GM12878 (cell line): ENCODE data around the gene RGS19. TPM values are rescaled to one million over a fixed set of nuclear protein-coding genes. Genes with fewer than 3 reads are reported as not detected.

Experiments
- ATAC-seq: fragments of 200-7000 bp; cut with Tn5 transposase; 3 replicates; pipeline ENCODE4 v1.9.1; 2020; ENCODE audit warnings: mild to moderate bottlenecking, moderate library complexity
- BruUV-seq: library from RNA; stranded (reverse); fragments of 400-500 nt; replicated peaks from 2 replicates; lab custom pipeline; 2021; lab: Mats Ljungman, UMichigan
- CTCF ChIA-PET: fragments of 300-600 bp; sonication (Branson Sonifier 250); formaldehyde crosslinking; extraction: SDS; loops from one replicate; lab custom pipeline; 2021; ENCODE audit warnings: inconsistent platforms; lab: Yijun Ruan, JAX
- POLR2A ChIA-PET: fragments of 350-600 bp; formaldehyde crosslinking; extraction: SDS; loops from one replicate; lab custom pipeline; 2021; ENCODE audit warnings: inconsistent platforms; lab: Charles Lee
- RAD21 ChIA-PET: fragments of 300-600 bp; sonication (Branson Sonifier 250); formaldehyde crosslinking; loops from one replicate; lab custom pipeline; 2023; ENCODE audit warnings: antibody characterized with exemption; ENCODE audit not compliant: unreplicated experiment; lab: Charles Lee
- SMC1A ChIA-PET: fragments of 300-600 bp; sonication (Branson Sonifier 250); formaldehyde crosslinking; loops from one replicate; lab custom pipeline; 2023; ENCODE audit not compliant: unreplicated experiment, uncharacterized antibody; lab: Charles Lee
- DNase-seq: peaks from one replicate; pipeline ENCODE4 v3.0.0-alpha.2; 2011; ENCODE audit warnings: low read depth, low spot score
- FAIRE-seq: peaks from 3 replicates; lab custom pipeline; 2011; peaks lifted over from hg19 to GRCh38; lab: Jason Lieb, UNC
- H2AFZ ChIP-seq: 2 replicates; pipeline ENCODE4 v1.6.0; 2011; ENCODE audit warnings: low read depth, low read length, control low read depth; ENCODE audit not compliant: control insufficient read depth
- H3K27ac ChIP-seq: 2 replicates; pipeline ENCODE4 v1.5.1; 2011; ENCODE audit warnings: control low read depth; ENCODE audit not compliant: control insufficient read depth, insufficient read depth
- H3K27me3 ChIP-seq, 2 experiments: replicated peaks in 1 of 2; 2 replicates each; pipeline versions ENCODE4 v1.6.0 to v1.6.1; 2011; ENCODE audit warnings: low read length in 1 of 2; ENCODE audit not compliant: control insufficient read depth in 2 of 2, insufficient read depth in 2 of 2
- H3K36me3 ChIP-seq, 2 experiments: 2 replicates each; pipeline ENCODE4 v1.5.1; 2011; ENCODE audit warnings: low read length in 1 of 2; ENCODE audit not compliant: control insufficient read depth in 2 of 2, insufficient read depth in 2 of 2
- H3K4me1 ChIP-seq: 2 replicates; pipeline ENCODE4 v1.6.1; 2011; ENCODE audit warnings: mild to moderate bottlenecking, low read length, moderate library complexity, mixed read lengths; ENCODE audit not compliant: control insufficient read depth, insufficient read depth
- H3K4me2 ChIP-seq: 2 replicates; pipeline ENCODE4 v1.6.0; 2011; ENCODE audit warnings: control low read depth; ENCODE audit not compliant: control insufficient read depth, insufficient read depth
- H3K4me3 ChIP-seq: fragments of 200-600 bp; sonication (generic); 2 replicates; pipeline ENCODE4 v1.5.1; 2016
- H3K79me2 ChIP-seq: 2 replicates; pipeline ENCODE4 v1.6.0; 2011; ENCODE audit warnings: low read length; ENCODE audit not compliant: control insufficient read depth, insufficient read depth
- H3K9ac ChIP-seq: 2 replicates; pipeline ENCODE4 v1.8.0; 2011; ENCODE audit warnings: low read length, control low read depth, mixed read lengths; ENCODE audit not compliant: control insufficient read depth, insufficient read depth
- H3K9me3 ChIP-seq: replicated peaks from 3 replicates; pipeline ENCODE4 v1.5.1; 2011; ENCODE audit warnings: mild to moderate bottlenecking, low read length; ENCODE audit not compliant: control insufficient read depth, insufficient read depth
- H4K20me1 ChIP-seq: 2 replicates; pipeline ENCODE4 v1.6.0; 2011; ENCODE audit not compliant: control insufficient read depth, insufficient read depth
- BACH1 ChIP-seq: fragments of 450-650 bp; IDR thresholded peaks from 2 replicates; pipeline ENCODE4 v1.6.1; 2017; ENCODE audit warnings: mild to moderate bottlenecking, borderline replicate concordance
- BHLHE40 ChIP-seq, 2 experiments: fragments of 450-650 bp in 1 of 2; IDR thresholded peaks; 2 replicates each; pipeline ENCODE4 v1.6.1; 2011 to 2017; ENCODE audit warnings: low read depth in 2 of 2, borderline replicate concordance in 1 of 2, improper control_type of control experiment in 1 of 2, low read length in 1 of 2, mild to moderate bottlenecking in 1 of 2
- BMI1 ChIP-seq: fragments of 450-650 bp; IDR thresholded peaks from 2 replicates; pipeline ENCODE4 v1.6.1; 2016; ENCODE audit warnings: mild to moderate bottlenecking, moderate library complexity, borderline replicate concordance
- CREM ChIP-seq: IDR thresholded peaks from 2 replicates; pipeline ENCODE4 v1.6.1; 2014; ENCODE audit warnings: antibody characterized with exemption, low read depth
- CTCF ChIP-seq, 3 experiments: IDR thresholded peaks in 2 of 3; conservative IDR thresholded peaks in 1 of 3; 2 replicates each; pipeline ENCODE4 v1.5.1; 2011; ENCODE audit warnings: low read depth in 3 of 3, low read length in 3 of 3, mild to moderate bottlenecking in 3 of 3, control low read depth in 2 of 3, moderate library complexity in 2 of 3, inconsistent platforms in 1 of 3, mixed read lengths in 1 of 3; ENCODE audit not compliant: control insufficient read depth in 2 of 3, insufficient read depth in 1 of 3; ENCODE audit errors: extremely low read depth in 1 of 3
- HDGF ChIP-seq: fragments of 450-650 bp; IDR thresholded peaks from 2 replicates; pipeline ENCODE4 v1.6.1; 2016; ENCODE audit warnings: antibody characterized with exemption
- IKZF2 ChIP-seq, 2 experiments: fragments of 450-650 bp; IDR thresholded peaks; 2 replicates each; pipeline ENCODE4 v1.6.1; 2017; ENCODE audit warnings: mild to moderate bottlenecking in 2 of 2, moderate library complexity in 2 of 2
- IRF4 ChIP-seq: IDR thresholded peaks from 2 replicates; pipeline ENCODE4 v1.6.1; 2011; ENCODE audit warnings: low read depth, low read length
- KDM1A ChIP-seq: fragments of 200-600 bp; sonication (generic); IDR thresholded peaks from 2 replicates; pipeline ENCODE4 v1.6.1; 2016; ENCODE audit warnings: borderline replicate concordance
- MYC ChIP-seq: IDR thresholded peaks from 2 replicates; pipeline ENCODE4 v1.6.1; 2011; ENCODE audit warnings: mild to moderate bottlenecking, low read length, moderate library complexity, inconsistent platforms; ENCODE audit not compliant: insufficient read depth, insufficient replicate concordance, insufficient read length, severe bottlenecking
- POLR2A ChIP-seq: IDR thresholded peaks from 2 replicates; pipeline ENCODE4 v1.6.1; 2011; ENCODE audit warnings: low read depth, mild to moderate bottlenecking, low read length
- RB1 ChIP-seq: fragments of 450-650 bp; formaldehyde crosslinking; IDR thresholded peaks from 2 replicates; pipeline ENCODE4 v1.6.1; 2017; ENCODE audit warnings: mild to moderate bottlenecking, borderline replicate concordance
- SP1 ChIP-seq: IDR thresholded peaks from one replicate; pipeline ENCODE4 v1.6.1; 2011; ENCODE audit warnings: low read depth, low read length
- SUPT20H ChIP-seq: IDR thresholded peaks from 2 replicates; pipeline ENCODE4 v1.6.1; 2011; ENCODE audit warnings: low read depth, mild to moderate bottlenecking, low read length, moderate library complexity, borderline replicate concordance; ENCODE audit not compliant: control insufficient read depth
- ZNF207 ChIP-seq: fragments of 450-650 bp; IDR thresholded peaks from 2 replicates; pipeline ENCODE4 v1.6.1; 2014; ENCODE audit warnings: antibody characterized with exemption, mild to moderate bottlenecking, borderline replicate concordance
- WGBS: methylation state at CpG from one replicate; pipeline ENCODE4 v1.1.6; 2016; ENCODE audit warnings: low lambda C conversion rate; ENCODE audit not compliant: insufficient replicate concordance, insufficient coverage; ENCODE audit errors: missing lambda C conversion rate; 5-methylcytosine and 5-hydroxymethylcytosine counted together
- in situ Hi-C: fragments of 300-500 bp; cut with MboI; formaldehyde crosslinking; loops from 9 replicates; pipeline ENCODE4 v1.14.3; 2018; ENCODE audit warnings: mixed read lengths
- intact Hi-C: fragments of 100-400 bp; cut with micrococcal nuclease; formaldehyde crosslinking; loops from one replicate; pipeline ENCODE4 v1.14.2; 2022; ENCODE audit not compliant: unreplicated experiment
- polyA plus RNA-seq, 11 experiments: library from polyadenylated mRNA; depleted of rRNA in 4 of 11; unstranded in 6 of 11; stranded (reverse) in 5 of 11; fragments of >200 nt; fragmentation: Nextera tagmentation in 4 of 11; fragmentation: Illumina TruSeq in 1 of 11; extraction: Ambion mirVana in 4 of 11; extraction: Trizol in 1 of 11; gene quantifications; 1 replicate in 1 of 11; 2 replicates in 10 of 11; pipeline versions ENCODE4 v1.2.1 to v1.2.3, GENCODE V29; 2011 to 2016; ENCODE audit warnings: inconsistent platforms in 2 of 11, missing spikeins in 2 of 11, low read depth in 1 of 11
- total RNA-seq, 4 experiments: library from RNA; depleted of rRNA in 3 of 4; stranded (reverse); fragments of >200 nt in 3 of 4; fragmentation: Illumina TruSeq in 1 of 4; extraction: Trizol in 1 of 4; gene quantifications; 2 replicates each; pipeline versions ENCODE4 v1.2.1 to v1.2.3, GENCODE V29; 2013 to 2021

RGS19 gene
- total and polyA plus RNA-seq, 10 of the 15 experiments (the other 5 are each of a cell fraction or from before 2014, with no cell fraction given): 0.82 to 62.4 (median 39.8) TPM

GRCh38 chr20:64112691-64113443, 33.5 kb upstream of the RGS19 start:
- Histone ChIP-seq H3K4me1 (no peaks in the 10 kb centered on the region; the same call in 1 of the 2 replicates), H3K27me3 (peaks cover 0 to 3% of the 10 kb centered on the region in 2 experiments; a peak in 1 of 4 replicates), H3K9me3 (no peaks in the 10 kb centered on the region), H4K20me1 (no peaks in the 10 kb centered on the region), H2AFZ (no peak overlapping the region), H3K4me2 (no peak overlapping the region), H3K27ac (no peak overlapping the region), H3K79me2 (no peaks in the 10 kb centered on the region), H3K36me3 (no peaks in the 10 kb centered on the region), H3K4me3 (no peak overlapping the region), H3K9ac (no peak overlapping the region)
- no peak for ATAC-seq
- POLR2A ChIA-PET: interaction anchor here (0.5 kb wide), 1 partner anchor 256 kb away, joined by 3 read pairs; no protein-coding TSS in a partner anchor
- RAD21 ChIA-PET: interaction anchor here (0.9 to 4.9 kb wide), 4 partner anchors 13 to 75 kb away, joined by 3 to 16 read pairs (median 4); partner anchors contain the start of gene LKAAEAR1
- in situ Hi-C loops: no loop called here
- no TSS peak for BruUV-seq
- 30% methylated on average over 18 of the region's 18 CpGs for WGBS
- CTCF ChIA-PET: interaction anchor here (1.0 to 2.3 kb wide), 3 partner anchors 10 to 13 kb away, joined by 3 to 16 read pairs (median 4); no protein-coding TSS in a partner anchor
- FAIRE-seq: no peak
- SMC1A ChIA-PET: interaction anchor here (0.8 to 2.3 kb wide), 3 partner anchors 10 to 30 kb away, joined by 3 to 7 read pairs (median 3); partner anchors contain the start of gene LKAAEAR1
- no peak for DNase-seq
- intact Hi-C loops: no loop called here
- TF ChIP-seq KDM1A (no peak), BACH1 (no peak), IRF4 (no peak), RB1 (no peak), BMI1 (no peak), SUPT20H (no peak), CREM (no peak), MYC (no peak), BHLHE40 (IDR thresholded peaks at IDR 0.05; ENCODE audit: borderline replicate concordance in 1 of 2, low read depth in 2 of 2, low read length in 1 of 2) (no peak), HDGF (no peak), ZNF207 (no peak), IKZF2 (IDR thresholded peaks at IDR 0.05) (no peak), SP1 (no peak), CTCF (IDR thresholded peaks at IDR 0.05 in 2 of 3, conservative IDR thresholded peaks at IDR 0.05 in 1 of 3; ENCODE audit: control insufficient read depth in 2 of 3, extremely low read depth in 1 of 3, insufficient read depth in 1 of 3, low read depth in 3 of 3, low read length in 3 of 3) (no peak), POLR2A (no peak)
